Upper lobe of left lung (tissue), 4 donors: ENCODE measurements around the gene KHDC4.

ENCODE experiments used
- POLR2A ChIP-seq, 4 donors: fragments of 450-650 bp; IDR thresholded peaks; one replicate each; pipeline ENCODE4 v1.5.1; 2016 to 2017; ENCODE audit warnings: antibody characterized with exemption in 4 of 4, mild to moderate bottlenecking in 2 of 4
- POLR2AphosphoS5 ChIP-seq, 2 donors: sonication (generic); formaldehyde crosslinking; IDR thresholded peaks; one replicate each; pipeline ENCODE4 v1.5.1; 2017; ENCODE audit warnings: antibody characterized with exemption in 2 of 2
- TF ChIP-seq, protein P1 (sequence below), 6 experiments: fragments of 450-650 bp in 4 of 6; fragments of 200-600 bp in 2 of 6; sonication (generic) in 2 of 6; IDR thresholded peaks; one replicate each; pipeline ENCODE4 v1.5.1; 2016 to 2019; ENCODE audit warnings: antibody characterized with exemption in 6 of 6

- TF ChIP-seq, protein P1, sequence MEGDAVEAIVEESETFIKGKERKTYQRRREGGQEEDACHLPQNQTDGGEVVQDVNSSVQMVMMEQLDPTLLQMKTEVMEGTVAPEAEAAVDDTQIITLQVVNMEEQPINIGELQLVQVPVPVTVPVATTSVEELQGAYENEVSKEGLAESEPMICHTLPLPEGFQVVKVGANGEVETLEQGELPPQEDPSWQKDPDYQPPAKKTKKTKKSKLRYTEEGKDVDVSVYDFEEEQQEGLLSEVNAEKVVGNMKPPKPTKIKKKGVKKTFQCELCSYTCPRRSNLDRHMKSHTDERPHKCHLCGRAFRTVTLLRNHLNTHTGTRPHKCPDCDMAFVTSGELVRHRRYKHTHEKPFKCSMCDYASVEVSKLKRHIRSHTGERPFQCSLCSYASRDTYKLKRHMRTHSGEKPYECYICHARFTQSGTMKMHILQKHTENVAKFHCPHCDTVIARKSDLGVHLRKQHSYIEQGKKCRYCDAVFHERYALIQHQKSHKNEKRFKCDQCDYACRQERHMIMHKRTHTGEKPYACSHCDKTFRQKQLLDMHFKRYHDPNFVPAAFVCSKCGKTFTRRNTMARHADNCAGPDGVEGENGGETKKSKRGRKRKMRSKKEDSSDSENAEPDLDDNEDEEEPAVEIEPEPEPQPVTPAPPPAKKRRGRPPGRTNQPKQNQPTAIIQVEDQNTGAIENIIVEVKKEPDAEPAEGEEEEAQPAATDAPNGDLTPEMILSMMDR (IDR thresholded peaks at IDR 0.05), result no peak
- TF ChIP-seq POLR2AphosphoS5 (IDR thresholded peaks at IDR 0.05) (no peak), POLR2A (IDR thresholded peaks at IDR 0.05) (no peak)
Measured at GRCh38 chr1:155941845-155942531, 7.8 kb upstream of the KHDC4 start.
